HG02588 (cell line): Measurements from ENCODE around the gene TMEM114.

Source experiments
- ATAC-seq: cut with Tn5 transposase; IDR thresholded peaks from one replicate; pipeline ENCODE4 v1.9.1; 2021; ENCODE audit warnings: mild to moderate bottlenecking, moderate library complexity; ENCODE audit not compliant: unreplicated experiment

The TMEM114 gene

DNA sequence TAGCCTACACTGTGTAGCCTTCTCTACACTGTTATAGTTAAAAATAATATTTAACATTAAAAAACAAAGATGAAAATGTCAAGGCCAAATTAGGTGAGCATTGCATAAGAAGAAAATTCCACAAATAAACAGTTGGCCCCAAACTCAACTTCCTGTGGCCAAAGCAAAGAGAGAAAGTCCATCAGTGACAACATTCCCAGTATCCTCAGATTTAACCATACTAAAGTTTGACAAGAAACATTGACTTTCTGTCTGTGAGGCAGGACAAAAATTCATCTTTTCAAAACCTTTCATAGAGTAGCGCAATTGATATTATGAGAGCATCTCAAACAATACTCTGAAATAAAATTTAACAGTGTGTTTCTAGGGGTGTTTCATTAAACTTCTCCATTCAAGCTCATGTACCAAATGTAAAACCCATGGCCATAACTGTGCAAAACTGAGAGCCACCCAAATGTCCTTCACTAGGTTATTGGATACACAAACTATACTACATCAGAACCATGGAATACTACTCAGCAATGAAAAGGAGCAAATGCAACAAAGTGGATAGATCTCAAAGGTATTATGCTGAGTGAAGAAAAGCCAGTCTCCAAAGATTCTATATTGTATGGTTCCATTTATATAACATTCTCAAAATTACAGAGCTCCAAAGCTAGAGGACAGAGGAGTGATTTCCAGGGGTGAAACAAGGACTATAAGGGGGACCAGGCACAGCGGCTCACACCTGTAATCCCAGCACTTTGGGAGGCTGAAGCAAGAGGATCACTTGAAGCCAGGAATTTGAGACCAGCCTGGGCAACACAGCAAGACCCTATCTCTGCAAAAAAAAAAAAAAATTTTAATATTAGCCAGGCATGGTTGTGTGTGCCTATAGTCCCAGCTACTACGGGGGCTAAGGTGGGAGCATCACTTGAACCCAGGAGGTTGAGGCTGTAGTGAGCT lies 38.7 kb downstream of the TMEM114 start:
- no peak for ATAC-seq

DNA sequence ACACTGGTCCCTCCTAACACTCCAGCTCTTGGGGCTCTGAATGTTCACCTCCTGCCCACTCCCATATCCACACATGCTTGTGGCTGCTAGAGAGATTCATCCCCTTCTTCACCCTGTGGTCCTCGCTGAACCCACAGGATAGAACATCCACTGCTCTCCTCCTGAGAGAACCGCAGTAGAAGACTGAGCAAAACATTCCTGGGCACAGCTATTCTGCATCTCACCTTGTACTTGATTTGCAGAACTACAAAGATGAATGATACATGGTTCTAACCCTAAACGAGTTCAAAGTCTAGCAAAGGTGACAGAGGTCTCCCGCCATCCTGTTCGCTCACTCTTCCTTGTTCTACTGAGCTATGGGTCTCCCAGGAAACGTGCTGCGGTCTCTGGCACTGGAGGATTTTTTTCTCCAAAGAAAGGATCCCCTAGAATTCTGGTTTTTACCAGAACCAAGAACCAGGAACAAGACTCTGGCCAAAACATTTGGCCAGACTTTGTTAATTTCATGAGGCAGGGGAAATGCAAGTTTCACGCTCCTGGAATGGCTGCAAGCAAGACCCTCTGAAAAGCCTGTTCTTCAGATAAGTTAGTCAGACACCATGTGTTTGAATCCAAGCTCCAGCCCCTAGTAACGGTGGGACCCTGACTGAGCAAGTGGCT lies 39.5 kb downstream of the TMEM114 start:
- no peak for ATAC-seq

DNA sequence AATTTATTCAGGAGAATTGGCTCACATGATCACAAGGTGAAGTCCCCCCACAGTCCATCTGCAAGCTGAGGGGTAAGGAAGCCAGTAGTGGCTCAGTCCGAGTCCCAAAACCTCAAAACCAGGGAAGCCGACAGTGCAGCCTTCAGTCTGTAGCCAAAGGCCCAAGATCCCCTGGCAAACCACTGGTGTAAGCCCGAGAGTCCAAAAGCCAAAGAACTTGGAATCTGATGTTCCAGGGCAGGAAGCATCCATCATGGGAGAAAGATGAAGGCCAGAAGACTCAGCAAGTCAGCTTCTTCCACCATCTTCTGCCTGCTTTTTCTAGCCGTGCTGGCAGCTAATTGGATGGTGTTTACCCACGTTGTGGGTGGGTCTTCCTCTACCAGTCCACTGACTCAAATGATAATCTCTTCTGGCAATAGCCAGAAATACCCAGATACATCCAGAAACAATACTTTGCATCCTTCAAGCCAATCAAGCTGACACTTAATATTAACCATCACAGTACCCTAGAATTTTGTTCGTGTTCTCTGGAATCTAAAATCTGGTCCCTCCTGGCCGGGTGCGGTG lies 40.4 kb downstream of the TMEM114 start:
- ATAC-seq, result no peak

DNA sequence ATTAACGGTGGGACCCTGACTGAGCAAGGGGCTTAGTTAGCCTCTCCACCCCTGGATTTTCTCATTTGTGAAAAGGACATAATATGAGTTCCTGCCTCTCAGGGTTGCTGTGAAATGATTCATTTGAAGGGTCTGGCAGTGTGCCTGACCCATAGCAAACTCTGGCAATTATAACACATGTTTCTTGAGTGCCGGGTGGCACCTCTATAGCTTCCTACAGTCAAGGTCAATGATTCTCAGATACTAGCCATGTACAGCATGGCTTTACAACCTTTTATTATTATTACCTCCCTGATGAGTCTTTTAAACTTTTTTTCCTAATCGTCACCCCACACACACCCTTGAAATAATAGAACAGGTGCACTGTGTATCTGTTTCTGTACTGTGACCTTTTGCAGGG lies 42.1 kb downstream of the TMEM114 start:
- ATAC-seq, result no peak

DNA sequence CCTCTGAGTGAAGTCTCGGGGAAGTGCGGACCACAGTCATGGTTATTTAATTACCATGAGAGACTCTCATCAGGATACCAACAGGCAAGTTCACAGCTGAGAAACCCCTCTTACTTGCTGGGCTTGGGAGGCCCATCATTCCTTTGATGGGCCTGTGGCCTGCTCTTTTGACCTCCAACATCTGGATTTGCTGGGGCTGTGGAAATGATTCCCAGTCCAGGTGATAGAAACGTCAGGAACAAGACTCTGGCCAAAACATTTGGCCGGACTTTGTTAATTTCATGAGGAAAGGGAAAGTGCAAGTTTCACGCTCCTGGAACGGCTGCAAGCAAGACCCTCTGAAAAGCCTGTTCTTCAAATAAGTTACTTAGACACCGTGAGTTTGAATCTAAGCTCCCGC lies 42.5 kb downstream of the TMEM114 start:
- ATAC-seq, result no peak

DNA sequence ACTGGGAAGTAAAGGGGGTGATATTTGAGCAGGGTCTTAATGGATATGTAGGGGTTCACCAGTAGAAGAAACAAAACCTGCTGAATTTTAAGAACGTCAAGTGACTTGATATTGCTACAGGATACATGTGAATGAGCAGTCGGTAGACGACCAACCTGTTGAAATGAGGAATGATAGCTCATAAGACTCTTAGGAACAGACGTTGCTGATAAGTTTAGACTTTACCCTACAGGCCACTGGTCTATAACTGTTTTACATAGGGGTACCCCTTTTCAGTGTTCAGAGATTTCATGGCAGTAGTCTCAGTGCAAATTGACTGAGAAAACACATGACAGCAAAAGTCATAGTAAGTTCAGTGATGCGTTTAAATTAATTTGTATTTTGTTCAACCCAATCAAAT lies 45.9 kb downstream of the TMEM114 start:
- no peak for ATAC-seq

DNA sequence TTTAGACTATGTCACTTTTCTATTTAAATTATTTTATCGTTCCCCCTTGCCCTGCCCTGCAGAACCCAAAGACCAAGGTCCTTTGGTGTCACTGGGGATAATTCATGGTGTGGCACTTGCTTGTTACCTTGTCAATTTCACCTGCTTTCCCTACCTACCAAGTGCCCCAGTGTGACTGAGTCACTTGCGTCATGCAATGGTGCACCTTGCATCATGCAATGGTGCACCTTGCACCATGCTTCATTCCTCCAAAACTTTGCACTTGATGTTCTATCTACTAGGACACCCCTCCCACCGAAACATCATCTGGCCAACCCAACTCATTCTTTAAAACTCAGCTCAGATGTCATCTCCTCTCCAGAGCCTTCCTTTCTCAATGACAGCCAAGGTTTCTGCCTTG lies 47.1 kb downstream of the TMEM114 start:
- ATAC-seq, result no peak

DNA sequence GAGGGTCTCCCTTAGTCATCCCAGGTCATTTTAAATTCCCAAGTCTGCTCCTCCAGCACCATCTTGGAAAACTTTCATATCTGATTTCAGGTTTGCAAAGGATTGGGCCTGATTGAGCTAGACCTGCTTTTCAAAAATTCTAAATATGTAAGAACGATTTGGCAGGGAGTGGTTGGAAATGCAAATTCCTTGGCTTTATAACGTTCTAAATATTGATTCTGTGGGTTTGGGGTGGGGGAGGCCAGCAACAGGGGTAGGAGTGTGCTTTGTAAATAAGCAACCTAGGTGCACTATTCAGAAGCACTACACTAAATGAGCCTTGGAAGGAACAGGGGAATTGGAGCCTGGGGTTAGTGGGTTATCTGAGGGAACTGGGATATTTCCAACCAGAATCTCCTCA lies 47.9 kb downstream of the TMEM114 start:
- ATAC-seq, result no peak

DNA sequence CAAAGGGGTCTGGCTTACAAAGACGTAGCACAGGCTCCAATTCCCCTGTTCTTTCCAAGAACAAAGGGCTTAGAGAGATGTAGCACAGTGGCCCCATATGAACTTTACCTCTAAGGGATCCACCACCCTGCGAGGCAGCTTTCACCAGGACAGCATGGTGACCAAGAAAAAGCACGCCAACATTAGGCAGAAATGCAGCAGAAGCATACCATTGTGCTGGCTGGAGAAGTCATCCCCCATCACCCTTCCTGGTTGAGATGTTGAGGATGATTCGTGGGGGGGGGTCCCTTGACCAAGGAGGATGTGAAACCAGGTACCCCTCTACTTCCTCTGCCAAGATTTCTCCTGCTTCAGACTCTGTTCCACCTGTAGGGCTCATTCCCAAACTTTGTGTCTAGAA lies 48.4 kb downstream of the TMEM114 start:
- no peak for ATAC-seq

DNA sequence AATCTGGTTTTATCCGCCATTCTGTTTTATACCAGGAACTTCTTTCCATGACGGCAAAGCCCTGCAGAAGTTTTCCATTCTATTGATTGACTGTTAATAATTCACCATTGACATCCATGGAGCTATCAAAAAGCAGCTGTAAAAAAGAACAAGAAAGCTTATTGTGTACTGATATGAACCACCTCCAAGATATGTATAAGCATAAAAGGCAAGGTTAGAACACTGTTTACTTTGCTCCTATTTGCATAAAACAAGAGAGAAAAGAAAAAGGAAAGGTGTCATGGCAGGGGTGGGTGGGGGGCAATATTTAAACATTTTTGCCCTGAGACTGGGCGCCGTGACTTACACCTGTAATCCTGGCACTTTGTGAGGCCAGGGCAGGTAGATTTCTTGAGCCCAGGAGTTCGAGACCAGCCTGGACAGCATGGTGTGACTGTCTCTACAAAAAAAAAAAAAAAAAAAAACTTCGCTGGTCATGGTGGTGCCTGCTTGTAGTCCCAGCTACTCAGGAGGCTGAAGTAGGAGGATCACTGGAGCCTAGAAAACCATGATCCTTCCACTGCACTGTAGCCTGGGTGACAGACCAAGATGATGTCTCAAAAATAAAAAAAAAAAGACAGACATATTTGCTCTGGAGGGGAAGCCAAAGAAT lies 52.5 kb downstream of the TMEM114 start:
- no peak for ATAC-seq

DNA sequence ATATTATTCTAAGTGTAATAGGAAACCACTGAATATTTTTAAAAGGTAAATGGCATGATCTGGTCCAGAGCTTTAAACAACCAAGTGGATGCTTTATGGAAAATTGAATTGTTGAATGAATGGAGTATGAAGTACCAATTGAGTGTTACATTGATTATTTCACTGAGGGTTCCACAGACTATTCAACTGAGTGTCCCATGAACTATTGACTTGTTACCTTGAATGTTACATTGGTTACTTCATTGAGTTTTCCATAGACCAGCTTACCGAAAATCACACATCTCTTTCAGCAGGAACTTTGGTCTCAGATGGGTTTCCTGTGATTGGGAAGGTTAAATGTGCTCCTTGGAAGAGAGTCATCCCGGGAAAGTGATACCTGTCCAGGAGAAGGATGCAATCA lies 56.8 kb downstream of the TMEM114 start:
- no peak for ATAC-seq

DNA sequence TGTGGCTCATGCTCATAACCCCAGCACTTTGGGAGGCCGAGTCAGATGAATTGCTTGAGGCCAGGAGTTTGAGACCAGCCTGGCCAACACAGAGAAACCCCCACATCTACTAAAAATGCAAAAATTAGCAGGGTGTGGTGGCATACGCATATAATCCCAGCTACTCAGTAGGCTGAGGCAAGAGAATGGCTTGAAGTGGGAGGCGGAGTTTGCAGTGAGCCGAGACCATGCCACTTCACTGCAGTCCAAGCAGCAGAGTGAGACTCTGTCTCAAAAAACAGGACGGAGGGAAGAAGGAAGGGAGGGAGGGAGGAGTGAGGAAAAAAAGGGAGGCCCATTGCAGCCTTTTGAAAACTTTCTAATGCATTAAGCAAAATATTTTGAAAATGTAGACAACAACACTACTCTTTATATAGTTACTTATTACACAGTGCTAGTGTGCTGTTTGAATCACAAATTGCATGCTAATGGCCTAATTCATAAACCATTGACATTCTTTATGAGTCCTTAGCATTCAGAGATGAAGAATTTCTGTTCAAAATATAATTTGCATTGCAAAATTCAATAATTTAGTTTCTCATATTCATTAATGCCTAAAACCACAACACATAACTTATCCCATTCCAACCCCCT lies 59.4 kb downstream of the TMEM114 start:
- no peak for ATAC-seq

DNA sequence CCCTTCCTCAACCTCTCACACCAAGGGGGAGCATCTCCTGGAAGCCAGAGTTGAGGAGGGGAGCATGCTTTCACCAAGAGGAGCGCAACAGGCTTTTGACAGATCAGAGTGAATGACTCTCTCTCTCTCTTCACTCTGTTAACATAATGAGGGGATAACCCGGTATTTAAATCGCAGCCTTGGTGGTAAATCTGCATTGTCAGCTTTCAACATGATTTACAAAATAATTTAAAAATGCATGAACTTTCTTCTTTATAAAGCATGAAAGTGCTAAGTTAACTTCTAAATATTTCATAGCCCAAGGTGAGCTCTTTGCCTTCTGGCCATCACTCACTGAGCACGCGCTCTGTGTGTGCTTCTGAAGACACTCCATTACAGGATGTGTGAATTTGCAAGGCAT lies 61.8 kb downstream of the TMEM114 start:
- no peak for ATAC-seq

DNA sequence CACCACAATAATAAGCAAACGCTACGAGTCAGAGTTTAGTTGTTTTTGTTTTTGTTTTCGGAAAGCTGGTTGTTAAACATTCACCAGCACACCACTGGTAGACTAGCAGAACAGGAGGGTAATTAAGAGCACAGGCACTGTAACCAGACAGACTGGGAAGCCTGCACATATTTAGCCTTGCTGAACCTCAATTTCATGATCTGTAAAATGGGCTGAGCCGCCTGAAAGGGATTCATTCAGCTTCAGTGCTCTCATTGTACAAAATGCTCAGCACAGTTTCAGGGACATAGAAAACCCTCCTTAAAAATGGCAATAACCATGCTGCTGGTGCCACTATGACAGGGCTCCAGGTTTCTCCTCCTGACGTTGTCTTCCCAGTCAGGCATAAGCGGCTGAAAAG lies 66.4 kb downstream of the TMEM114 start:
- no peak for ATAC-seq

DNA sequence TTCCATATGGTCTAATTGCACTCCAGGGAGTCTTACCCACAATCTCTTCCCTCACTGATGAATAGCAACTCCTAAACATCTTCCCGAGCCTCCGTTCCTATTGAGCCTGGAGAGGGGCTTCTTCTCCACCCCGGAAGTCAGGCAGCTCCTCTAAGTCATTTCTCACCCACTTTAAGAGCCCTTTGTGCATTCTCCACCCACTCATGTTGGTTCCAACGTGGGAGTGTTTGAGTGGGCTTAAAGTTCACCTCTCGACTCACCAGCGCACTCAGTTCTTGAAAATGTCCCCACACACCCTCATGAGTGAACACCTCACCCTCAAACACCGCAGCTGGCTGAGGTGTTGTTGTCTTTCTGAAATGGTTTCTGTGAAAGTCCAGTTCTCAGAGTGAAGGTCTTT lies 67.6 kb downstream of the TMEM114 start:
- ATAC-seq, result no peak

DNA sequence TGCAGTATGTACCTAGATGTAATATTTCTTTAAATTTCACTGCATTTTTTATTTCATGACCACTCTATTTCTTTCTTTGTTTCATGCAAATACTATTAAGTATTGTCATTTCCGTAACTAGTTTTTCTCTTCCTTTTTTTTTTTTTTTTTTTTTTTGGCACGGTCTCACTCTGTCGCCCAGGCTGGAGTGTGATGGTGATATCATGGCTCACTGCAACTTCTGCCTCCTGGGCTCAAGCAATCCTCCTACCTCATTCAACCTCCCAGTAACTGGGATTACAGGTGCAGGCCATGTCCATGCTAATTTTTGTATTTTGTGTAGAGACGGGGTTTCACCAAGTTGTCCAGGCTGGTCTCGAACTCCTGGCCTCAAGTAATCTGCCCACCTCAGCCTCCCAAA lies 70.7 kb downstream of the TMEM114 start:
- no peak for ATAC-seq
